GM18873 (cell line): Measurements from ENCODE around the gene AGBL3.
A peak's percentile ranks its signal among the peaks of the same experiment; 100 is the strongest.

Experiments
- ATAC-seq: cut with Tn5 transposase; IDR thresholded peaks from one replicate; pipeline ENCODE4 v1.9.1; 2021; ENCODE audit warnings: mild to moderate bottlenecking, moderate library complexity, moderate number of reproducible peaks; ENCODE audit not compliant: unreplicated experiment, low FRiP score

The AGBL3 gene

DNA sequence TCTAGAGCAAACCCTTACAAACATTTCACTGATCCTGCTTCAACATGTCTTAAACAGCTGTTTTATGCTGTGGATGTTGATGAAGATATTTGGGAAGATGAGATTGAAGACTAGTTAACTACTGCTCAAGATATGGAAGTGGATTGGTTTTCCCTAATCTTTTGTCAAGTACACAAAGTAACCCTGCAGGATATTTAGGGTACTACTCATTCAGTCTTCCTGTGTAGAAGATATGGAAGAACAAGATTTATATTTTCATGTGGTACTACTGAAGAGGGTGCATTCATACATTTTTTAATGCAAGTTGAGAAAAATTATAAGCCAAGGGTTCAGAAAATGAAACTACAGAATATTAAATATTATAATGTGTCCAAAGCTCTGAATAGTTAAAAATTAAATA is 143.3 kb downstream of the AGBL3 start:
- ATAC-seq, result no peak

DNA sequence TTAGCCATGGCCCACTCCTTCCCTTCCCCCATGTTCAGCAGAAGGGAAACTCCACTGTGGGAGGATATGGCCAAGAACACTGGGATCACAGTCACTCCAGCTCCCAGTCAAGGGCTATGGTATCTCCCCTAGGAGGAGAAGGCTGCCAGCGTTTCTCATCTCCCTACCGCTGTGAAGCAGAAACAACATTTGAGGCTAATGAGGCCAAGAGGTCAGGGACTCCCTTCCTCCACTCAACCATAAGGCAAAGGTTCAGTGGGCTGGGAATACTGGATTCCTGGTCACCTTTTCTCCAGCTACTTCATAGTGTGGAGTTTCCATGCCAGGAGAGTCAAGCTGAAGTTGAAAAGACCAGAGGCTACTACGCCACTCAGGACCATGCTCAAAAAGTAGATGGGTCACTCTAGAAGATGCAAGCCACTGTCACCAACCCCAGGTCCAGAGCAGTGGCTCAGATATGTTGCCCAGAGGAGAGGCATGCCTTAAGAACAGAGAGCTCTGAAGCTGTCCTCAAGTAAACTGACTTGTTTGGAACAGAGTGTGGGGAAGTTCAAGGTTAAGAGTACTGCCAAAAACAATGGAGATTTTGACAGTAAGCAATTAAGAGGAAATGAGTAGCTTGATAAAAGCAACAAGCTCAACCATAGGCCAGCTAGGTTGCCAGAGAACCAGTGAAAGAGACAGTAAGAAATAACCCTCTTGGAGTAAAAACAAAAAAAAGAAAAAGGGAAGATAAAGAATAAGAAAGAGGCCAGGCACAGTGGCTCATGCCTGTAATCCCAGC is 157.8 kb downstream of the AGBL3 start:
- ATAC-seq, result no peak

DNA sequence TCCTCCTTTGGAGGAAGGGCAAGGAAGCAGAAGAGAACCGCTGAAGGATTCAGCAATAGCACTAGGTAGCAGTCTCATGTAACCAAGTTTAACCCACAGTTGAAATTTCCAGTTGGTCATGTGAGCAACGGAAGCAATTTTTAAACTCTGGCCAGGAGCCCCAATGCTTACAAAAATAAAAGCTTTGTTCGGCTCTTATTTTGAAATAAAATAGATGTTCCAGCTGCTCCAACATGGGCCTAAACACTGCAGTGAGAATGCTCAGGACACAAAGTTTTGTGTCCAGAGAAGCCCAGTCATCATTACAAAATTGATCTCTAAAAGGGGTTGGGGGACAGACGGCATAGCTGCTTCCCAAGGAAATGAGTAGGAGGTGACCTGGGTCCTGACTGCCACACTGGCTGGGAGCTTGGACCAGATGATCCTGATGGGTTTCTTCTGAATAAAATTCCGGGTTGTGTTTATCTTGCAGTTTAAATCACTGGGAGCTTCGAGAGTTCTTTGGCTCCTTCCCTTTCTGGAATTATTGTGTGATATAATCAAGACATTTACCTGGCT is 161.1 kb downstream of the AGBL3 start:
- ATAC-seq, result no peak

DNA sequence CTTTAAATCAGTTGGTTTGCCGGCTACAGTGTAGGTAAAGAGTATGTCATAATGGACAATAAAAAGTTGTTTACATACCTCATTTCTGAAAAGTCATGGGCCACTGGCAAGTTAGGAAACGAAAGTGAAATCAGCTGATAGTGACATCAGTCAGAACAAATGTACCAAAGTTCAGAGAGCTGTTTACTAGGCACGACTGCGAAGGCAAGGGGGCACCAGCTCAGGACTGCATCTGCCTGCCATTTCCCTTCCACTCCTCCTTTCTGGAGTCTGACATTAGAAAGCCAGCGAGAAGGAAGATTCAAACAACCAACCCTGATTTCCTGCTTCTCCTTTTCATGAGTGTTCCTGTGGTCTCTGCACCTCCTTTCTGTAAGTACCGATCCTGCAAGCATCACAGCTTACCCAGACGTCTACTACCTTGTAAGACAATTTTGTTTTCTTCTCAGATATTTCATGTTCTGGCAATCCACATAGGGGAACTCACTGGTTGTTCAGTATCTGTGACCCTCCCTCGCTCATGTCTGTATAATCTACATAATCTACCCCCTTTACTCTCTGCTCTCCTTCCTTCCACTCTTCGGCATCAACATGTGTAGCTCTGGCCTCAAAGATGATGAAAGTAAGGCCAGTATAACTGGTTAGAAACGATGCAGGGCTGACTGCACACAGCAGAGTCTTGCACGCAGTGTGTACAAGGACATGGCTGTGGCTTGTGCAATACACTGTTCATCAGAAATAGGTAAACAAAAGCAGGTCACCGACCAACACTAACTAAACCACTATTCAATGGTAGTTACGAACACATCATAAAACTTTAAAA is 161.8 kb downstream of the AGBL3 start, which contains the start of gene TMEM140:
TMEM140 (plus strand) TSS at position 174 of the 823 bp plus-strand sequence. CDS start 16,370 bp downstream, outside the sequence.
- ATAC-seq, result peak; percentile 64

DNA sequence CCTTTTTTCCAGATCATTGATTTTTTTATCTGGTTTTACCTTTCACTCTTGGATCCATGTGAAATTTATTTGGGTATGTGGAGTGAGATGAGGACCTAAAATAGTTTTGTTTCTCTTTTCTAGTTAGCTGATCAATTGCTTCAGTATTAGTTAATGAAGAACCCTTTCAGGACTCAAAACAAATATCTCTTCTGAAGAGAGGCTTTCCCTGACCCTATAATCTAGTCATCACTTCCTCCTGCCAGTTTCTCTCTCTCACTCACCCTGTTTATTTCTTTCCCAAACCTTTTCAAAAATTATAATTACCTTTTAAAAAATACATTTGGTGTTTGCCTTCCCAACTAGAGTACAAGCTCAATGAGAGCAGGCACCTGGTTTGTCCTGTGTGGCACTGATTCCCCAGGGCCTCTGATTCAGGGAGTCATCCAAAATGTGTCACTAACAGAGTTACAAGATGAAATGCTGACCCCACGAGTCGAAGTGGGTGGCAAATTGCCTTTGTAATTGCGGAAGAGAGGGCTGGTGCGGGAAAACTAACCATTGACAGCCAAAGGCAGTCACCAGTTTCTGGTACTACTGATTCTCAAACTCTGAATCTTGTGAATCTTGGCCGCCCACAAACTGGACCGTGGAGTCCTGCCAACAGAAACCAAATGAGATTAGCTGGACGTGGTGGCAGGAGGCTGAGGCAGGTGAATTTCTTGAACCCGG is 163.9 kb downstream of the AGBL3 start:
- no peak for ATAC-seq

DNA sequence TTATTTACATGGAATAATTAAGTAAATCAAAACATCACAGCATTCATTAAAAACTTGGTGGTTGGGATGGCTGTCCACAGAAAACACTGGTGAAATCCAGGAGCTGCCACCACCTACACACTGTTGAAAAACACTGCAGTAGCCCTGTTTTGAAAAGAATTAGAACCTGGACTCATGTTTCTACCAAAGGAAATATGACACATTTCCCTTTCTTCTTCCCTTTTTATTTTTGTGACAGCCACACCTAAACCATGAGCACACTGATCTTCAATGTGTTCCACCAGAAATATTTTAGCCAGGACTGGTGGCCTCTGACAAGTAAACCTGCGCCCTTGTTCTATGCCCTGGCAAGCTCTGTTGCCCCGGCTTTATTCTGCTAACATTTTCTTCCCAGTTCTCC is 164.8 kb downstream of the AGBL3 start:
- no peak for ATAC-seq

DNA sequence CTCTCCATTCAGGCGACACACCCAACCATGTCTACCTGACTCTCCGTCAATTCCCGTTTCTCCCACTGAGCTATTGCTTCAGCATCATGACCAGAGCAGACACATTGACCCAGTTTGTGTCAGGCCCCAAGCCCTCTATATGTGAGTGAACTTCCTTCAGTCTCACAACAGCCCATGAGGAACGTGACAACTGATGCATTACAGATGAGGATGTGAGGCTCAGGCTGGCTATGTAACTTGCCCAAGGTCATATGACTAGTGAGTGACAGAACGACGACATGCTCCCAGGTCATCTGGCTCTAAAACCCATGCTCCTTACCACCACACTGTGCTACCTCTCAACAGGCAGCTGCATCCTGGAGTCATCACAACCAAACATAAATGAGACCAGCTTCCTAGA is 165.2 kb downstream of the AGBL3 start:
- no peak for ATAC-seq

DNA sequence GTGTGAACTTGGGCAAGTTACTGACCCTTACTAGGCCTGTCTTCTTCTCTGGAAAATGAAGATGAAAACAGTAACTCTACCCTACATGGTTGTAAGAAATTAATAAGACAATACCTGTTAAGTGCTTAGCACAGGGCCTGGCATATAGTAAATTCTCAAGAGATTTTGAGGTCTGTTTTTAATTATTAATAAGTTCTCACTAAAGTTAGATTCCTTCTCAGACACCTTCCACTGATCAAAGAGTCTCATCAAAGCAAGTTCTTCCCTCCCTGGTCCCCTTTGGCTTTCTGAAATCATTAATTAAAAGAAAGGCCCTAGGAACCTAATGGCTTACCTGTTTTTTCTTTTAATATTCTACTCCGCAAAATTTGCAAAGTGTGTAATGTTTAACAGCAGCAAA is 166.1 kb downstream of the AGBL3 start:
- ATAC-seq, result no peak

DNA sequence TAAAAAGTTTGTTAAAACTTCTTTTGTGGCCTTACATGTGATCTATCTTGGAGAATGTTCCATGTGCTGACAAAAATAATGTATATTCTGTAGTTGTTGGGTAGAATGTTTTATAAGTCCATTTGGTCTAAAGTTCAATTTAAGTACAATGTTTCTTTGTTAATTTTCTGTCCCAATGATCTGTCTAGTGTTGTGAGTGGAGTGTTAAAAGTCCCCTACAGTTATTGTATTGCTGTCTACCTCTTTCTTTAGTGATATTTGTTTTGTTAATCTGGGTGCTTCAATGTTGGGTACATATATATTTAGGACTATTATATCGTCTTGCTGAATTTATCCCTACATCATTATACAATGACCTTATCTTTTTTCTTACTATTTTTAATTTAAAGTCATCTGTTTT is 168.4 kb downstream of the AGBL3 start:
- no peak for ATAC-seq

DNA sequence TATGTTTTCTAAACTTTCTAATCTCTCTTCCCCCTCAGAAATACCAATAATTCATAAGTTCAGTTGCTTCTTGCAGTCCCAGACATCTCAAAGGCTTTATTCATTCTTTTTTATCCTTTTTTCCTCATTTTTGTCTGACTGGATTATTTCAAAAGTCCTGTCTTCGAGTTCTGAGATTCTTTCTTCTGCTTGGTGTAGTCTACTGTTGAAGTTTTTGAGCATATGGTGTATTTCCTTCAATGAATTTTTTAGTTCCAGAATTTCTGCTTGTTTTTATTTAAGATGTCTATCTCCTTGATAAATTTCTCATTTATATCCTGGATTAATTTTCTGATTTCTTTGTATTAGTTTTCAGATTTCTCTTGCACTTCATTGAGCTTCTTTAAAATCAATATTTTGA is 170.0 kb downstream of the AGBL3 start:
- ATAC-seq, result no peak

DNA sequence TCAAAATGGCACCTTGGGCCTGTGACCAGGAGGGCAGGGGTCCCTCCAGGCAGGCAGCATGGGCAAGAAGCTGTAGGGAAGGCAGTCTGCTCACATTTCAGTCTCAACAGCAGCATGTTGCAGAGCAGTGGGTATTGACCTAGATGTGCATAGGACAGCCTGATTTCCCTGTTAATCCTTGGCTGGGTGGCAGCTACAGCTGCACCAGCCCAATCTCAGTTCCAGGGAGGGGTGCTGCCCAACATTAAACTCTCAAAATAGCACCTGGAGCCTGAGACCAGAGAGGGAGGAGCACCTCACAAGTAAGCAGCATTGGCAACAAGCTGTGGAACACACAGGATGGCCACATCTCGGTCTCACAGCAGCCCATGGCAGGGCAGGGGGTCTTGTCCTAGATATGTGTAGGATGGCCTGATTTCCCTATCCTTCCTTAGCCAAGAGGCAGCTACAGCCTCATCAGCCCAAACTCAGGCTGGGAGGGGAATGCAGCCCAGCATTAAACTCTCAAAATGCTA is 171.9 kb downstream of the AGBL3 start:
- no peak for ATAC-seq

DNA sequence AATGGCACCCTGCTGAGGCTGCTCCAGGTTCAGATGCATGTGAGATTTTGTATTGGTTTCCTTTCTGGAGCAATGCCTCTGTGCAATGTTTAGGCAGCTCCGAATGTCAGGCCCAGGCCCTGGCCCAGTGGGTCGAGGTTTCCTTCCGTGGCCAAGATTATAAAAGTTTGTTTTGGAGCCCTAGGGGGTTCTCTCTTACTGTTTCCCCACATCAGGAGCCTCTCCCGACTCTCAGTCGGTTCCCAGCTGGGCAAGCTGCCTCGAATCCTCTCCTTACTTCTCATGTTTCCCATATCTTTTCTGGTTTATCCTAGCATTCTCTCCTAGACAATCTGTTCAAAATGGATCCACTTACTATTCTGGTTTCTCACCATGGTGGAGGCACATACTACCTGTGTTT is 172.6 kb downstream of the AGBL3 start:
- no peak for ATAC-seq

DNA sequence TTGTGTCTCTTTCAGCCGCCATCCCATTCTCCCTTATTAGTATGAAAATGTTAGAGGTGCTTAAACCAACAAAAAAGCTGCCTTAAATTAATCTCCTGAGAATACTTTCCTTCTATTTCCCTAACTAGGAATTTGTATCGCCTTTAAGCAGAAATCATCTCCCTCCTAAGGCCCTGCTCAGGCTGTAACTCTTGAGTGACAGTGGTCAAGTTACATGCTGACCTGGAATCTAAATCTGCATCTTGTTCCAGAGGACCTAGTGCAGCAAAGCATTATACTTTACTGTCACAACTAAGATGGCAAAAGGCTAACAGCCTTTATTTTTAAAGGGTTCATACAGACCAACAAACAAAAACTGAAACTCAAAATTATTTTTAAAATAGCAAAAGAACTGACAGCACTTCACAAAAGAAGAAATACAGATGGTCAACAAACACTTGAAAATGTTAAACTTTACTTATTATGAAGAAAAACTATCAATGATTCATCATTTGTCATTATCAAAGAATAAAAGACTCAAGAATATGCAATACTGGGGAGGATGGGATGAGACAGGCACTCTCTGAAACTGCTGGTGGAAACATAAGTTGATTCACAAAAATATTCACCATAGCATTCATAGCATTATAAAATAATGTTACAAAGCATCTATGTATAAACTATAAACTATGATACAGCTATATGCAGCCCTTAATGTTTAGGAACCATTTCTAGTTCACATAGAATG is 173.2 kb downstream of the AGBL3 start:
- no peak for ATAC-seq

DNA sequence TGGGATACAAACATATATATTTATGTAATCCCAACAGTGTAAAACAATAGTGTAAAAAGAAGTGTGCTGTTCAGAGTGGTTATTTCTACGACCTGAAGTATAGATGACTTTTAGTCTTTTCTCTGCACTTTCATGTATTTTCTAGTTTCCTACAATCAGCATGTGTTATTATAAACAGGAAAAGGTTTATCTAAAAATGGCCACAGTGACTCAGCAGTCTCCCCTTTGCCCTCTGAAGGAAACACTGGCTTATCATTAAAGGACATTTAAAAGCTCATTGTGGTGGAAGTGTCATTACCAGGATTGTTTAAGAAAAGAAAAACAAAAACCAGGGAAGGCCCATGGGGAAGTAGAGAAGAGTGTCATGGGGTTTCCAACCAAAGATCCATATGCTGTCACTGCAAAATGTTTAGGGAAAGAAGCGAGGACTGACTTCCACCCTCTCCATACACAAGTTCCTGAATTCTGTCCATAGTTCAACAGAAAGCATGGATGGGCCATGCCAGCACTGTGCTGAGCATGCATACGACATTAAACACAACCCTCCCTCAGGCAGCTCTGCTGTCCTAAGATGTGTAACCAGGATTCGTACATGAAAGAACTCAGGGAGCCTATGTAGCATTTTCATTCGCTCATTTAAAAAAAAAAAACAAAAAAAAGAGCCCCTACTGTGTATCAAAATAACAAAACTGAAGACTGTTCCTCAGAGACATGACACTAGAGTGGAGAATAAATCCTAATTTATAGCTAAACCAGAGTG is 174.0 kb downstream of the AGBL3 start:
- peak; percentile 44 for ATAC-seq

DNA sequence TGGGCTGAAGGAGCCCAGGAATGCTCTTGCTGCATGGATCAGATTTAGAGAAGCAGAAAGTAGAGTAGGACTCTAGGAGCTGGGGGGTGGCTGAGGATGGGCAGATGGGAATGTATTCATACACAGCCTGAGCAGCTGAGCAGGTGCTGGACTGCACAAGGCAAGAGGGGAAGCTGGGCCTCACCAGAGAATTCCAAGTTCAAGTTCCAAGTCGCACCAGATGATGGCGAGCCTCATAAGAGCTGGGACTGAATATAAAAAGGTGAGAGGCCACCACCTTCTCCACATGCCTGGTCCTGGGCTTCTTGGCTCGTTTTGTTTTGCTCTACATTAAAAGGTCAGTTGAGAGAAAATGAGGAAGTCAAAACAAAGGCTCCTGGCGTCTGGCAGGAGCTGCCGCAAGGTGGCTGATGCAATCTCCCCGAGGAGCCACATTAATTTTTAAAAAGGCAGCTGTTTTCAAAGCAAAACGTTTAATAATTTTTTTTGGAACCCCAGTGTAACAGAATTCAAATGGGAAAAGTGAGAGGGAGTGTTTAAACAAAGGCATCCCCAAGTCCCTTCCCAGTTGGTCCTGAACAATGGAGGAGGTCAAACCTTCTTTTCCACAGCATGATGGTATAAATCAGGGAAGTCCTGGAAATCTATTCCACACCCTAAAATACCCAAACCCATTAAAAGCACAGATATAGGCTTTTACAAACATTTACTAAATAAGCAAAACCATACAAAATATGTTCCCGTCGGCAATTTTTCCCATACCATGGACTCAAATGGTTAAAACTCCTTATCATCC is 174.7 kb downstream of the AGBL3 start:
- no peak for ATAC-seq

DNA sequence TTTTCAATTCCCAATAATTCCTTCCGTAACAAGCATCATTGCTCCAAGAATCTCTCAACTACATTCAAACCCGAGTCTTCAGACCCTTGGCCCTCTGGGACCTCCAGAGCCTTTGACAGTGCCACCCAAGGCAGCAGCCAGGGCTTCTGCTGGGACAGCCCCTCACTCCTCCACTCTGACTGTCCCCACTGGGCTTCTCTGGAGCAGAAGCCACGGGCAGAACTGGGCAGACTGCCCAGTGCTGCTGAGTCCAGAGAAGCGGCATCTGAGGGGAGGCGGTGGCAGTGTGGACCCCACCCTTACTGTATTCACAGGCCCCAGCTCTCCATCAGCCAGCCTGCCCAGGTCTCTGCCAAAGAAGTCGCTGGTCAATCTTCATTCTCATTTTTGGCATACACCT is 175.4 kb downstream of the AGBL3 start:
- ATAC-seq, result no peak

DNA sequence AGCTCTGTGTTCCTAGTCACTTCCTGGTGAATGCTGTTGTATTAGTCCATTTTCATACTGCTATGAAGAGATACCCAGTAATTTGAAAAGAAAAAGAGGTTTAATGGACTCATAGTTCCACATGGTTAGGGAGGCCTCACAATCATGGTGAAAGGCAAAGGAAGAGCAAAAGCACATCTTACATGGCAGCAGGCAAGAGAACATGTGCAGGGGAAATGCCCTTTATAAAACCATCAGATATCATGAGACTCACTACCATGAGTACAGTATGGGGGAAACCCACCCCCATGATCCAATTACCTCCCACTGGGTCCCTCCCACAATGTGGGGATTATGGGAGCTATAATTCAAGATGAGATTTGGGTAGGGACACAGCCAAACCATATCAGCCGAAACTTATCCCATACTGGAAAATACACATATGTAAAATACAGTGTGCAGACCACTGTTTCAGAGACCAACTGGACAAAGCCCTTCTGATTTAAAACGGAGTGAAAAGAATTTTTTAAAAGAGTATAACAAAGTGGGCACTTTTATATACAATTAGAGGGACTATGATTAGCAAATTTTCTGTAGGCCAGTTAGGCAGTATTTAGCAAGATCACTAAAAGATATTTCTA is 176.2 kb downstream of the AGBL3 start:
- no peak for ATAC-seq
